KOPT-K1 (cell line): ENCODE results near the gene TRRAP.
"Not testable (repeated sequence)": the region's sequence is repeated elsewhere in the genome, so short reads cannot be mapped to it uniquely, and the experiment has no call there.

Experiments
- H3K27ac ChIP-seq: fragments of 200-600 bp; sonication (generic); 2 replicates; pipeline ENCODE4 v1.5.1; 2016; ENCODE audit warnings: antibody characterized with exemption, mild to moderate bottlenecking, low read depth, low read length; ENCODE audit not compliant: poor library complexity, severe bottlenecking
- H3K36me3 ChIP-seq: fragments of 200-600 bp; sonication (generic); 2 replicates; pipeline ENCODE4 v1.5.1; 2017; ENCODE audit warnings: antibody characterized with exemption, mild to moderate bottlenecking, low read length, moderate library complexity; ENCODE audit not compliant: insufficient read depth
- H3K9me3 ChIP-seq: fragments of 200-600 bp; sonication (generic); 2 replicates; pipeline ENCODE4 v1.5.1; 2017; ENCODE audit warnings: antibody characterized with exemption, low read length, mild to moderate bottlenecking; ENCODE audit not compliant: insufficient read depth, poor library complexity, severe bottlenecking

The TRRAP gene

DNA sequence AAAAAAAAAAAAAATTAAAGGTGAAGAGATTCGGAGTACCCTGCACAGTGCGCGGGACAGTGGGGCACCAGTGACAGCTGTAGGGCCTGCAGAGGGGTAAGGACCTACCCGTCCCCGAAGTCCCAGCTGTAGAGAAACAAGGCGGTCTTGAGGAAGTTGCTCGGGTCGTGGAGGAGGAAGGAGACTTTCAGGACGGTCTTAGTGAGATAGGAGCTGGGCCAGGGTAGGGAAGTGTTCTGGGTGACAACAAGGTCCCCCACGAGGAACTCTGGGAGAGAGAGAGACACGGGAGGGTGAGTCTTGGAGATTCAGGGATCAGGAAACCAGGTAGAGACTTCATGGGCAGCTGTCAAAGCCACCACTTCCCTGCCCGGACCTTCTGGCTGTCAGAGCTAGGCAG lies 18.3 kb upstream of the TRRAP start:
- Histone ChIP-seq H3K36me3 (no peaks in the 10 kb centered on the region), H3K27ac (no peak overlapping the region), H3K9me3 (no peaks in the 10 kb centered on the region)

DNA sequence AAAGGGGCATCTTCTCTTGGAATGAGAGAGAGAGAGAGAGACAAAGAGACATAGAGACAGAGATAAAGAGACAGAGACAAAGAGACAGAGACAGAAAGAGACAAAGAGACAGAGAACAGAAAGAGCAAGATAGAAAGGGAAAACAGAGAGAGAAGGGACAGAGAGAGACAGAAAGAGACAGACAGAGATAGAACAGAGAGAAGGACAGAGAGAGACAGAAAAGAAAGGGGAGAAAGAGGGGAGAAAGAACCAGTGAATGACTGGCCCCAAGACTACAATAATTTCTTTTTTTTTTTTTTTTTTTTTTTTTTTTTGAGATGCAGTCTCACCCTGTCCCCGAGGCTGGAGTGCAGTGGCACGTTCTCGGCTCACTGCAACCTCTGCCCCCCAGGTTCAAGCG lies 16.1 kb upstream of the TRRAP start:
- Histone ChIP-seq H3K36me3 (no peaks in the 10 kb centered on the region), H3K9me3 (no peaks in the 10 kb centered on the region), H3K27ac (no peak overlapping the region)

DNA sequence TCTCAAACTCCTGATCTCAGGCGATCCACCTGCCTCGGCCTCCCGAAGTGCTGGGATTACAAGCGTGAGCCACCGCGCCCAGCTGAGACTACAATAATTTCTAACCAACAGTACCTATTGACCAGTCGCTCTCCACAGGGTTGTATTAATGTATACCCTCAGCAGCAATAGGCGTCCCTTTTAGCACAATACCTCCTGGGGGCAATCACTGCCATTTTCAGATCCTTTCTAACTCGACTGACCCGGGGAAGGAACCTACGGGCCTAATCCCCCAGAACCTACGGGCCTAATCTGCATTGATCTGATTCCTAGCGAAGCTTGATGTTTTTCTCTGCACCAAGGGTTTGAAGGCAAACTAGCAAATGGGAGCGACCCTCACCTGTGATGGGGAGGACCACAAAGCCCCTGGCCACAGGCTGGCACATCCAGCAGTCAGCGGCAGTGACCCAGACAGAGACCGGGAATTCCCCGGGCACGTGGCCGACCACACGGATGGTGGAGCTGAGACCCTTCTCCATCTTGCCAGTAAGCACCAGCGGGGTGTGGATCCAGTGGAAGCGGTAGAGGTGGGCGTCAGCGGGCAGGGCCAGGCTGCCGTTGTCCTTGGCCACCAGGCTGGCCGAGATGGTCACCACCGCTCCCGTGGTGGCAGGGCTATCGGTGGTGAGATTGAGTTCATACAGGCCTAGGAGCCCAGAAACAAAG lies 15.5 kb upstream of the TRRAP start:
- H3K9me3 ChIP-seq = no peaks in the 10 kb centered on the region
- H3K36me3 ChIP-seq = no peaks in the 10 kb centered on the region
- H3K27ac ChIP-seq = no peak overlapping the region

DNA sequence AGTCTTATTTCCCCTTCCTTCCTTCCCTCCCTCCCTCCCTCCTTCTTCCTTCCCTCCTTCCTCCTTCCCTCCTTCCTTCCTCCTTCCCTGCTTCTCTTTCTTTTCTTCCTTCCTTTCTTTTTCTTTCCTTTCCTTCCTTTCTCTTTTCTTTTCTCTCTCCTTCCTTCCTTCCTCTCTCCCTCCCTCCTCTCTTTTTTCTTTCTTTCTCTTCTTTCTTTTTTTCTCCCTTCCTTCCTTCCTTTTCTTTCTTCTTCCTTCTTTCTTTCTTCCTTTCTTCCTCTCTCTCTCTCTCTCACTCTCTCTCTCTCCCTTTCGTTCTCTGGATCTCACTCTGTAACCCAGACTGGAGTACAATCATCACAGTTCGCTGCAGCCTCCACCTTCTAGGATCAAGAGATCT lies 14.7 kb upstream of the TRRAP start:
- Histone ChIP-seq H3K9me3 (no peaks in the 10 kb centered on the region), H3K27ac (no peak overlapping the region), H3K36me3 (no peaks in the 10 kb centered on the region)

DNA sequence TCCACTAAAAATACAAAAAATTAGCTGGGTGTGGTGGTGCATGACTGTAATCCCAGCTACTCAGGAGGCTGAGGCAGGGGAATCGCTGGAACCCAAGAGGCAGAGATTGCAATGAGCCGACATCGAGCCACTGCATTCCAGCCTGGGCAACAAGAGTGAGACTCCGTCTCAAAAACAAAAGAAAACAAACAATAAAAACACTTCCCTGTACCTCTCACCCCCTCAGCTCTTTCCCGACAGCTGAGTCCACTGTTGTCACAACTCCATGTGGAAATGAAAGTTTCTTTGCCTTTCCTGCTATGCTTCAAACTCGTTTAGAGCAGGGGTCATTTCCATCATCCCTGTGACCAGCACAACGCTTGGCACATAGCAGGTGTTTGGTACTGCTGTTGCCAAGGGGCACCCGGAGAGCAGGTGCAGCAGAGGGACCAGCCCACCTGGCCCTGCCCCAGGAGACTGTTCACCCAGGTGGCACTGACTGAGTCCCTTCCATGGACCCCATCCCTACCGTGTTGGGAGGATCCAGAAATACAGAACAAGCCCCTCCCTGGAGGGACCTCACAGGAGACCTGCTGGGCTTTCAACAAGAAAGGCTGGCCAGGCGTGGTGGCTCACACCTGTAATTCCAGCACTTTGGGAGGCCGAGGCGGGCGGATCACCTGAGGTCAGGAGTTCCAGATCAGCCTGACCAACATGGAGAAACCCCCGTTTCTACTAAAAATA lies 13.4 kb upstream of the TRRAP start:
- Histone ChIP-seq H3K36me3 (no peaks in the 10 kb centered on the region), H3K9me3 (no peaks in the 10 kb centered on the region), H3K27ac (no peak overlapping the region)

DNA sequence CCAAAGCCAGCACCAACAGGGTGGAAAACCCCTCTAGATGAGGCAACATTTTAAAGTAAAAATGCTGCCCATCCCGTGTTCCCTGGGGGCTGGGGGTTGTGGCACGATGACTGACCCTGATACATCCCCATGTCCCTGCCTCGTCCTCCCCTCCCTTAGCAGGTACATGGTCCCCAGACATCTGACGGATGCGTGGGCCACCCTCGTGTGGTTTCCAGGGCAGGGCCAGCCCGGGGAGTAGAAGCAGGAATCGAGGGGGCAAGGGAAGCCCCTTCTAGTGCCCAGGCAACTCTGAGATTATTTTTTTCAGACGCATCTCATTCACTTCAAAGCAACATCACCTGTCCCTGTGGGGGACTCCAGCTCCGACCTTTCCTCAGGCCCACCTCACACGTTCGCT lies 12.0 kb upstream of the TRRAP start:
- H3K36me3 ChIP-seq = no peaks in the 10 kb centered on the region
- no peak overlapping the region for H3K27ac ChIP-seq
- H3K9me3 ChIP-seq = no peaks in the 10 kb centered on the region

DNA sequence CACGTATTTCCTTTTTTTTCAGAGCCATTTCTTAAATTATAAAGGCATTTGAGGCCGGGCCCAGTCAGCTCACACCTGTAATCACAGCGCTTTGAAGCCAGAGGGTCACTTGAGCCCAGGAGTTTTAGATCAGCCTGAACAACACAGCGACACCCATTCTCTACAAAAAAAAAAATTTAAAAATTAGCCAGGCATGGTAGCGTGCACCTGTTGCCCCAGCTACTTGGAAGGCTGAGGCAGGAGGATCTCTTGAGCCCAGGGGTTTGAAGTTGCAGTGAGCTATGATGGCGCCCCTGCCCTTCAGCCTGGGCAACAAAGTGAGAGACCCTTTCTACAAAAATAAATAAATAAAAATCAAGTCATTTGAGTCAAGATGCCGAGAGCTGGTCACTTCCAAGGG lies 11.6 kb upstream of the TRRAP start:
- no peaks in the 10 kb centered on the region for H3K9me3 ChIP-seq
- no peaks in the 10 kb centered on the region for H3K36me3 ChIP-seq
- no peak overlapping the region for H3K27ac ChIP-seq

DNA sequence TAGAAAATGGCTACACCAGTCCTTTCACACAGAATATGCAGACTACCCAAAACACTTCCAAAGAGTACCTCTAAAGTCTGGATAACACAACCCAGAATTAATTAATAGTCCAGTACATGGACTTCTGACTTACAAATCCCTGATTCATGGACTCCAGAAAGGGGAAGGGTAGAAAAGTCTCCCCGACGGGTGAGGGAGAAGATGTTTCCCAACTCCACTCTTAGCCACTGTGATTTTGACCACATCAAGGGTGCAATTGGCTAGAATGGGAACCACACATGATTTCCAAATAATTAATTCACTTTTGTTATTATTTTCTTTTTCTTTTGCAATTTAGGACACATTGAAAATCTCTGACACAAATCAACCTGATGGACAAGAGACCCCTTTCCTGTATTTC lies 9.9 kb upstream of the TRRAP start:
- H3K9me3 ChIP-seq = no peaks in the 10 kb centered on the region

DNA sequence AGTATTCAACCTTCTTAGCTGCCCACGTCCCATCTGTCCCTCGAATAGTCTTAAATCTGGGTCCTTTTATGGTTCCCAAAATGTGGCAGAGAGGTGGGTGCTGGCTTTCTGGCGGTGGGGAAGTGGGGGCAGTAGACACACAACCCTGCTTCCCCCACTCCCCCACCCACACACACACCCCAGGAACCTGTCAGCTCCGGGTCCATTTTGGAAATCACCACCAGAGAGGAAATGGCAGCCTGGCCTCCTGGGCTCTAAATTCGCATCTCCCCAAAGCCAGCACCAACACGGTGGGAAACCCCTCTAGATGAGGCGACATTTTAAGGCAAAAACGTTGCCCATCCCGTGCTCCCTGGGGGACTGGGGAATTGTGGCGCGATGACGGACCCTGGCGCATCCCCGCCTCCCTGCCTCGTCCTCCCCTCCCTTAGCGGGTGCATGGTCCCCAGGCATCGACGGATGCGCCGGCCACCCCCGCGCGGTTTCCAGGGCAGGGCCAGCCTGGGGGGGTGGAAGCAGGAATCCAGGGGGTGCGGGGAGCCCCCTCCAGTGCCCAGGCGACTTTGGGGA lies 9.2 kb upstream of the TRRAP start:
- H3K9me3 ChIP-seq = no peaks in the 10 kb centered on the region
- no peaks in the 10 kb centered on the region for H3K36me3 ChIP-seq
- no peak overlapping the region for H3K27ac ChIP-seq

More for the DNA sequence above, 9.9 kb upstream of the TRRAP start:
- Histone ChIP-seq H3K36me3 (no peaks in the 10 kb centered on the region), H3K27ac (no peak overlapping the region)

DNA sequence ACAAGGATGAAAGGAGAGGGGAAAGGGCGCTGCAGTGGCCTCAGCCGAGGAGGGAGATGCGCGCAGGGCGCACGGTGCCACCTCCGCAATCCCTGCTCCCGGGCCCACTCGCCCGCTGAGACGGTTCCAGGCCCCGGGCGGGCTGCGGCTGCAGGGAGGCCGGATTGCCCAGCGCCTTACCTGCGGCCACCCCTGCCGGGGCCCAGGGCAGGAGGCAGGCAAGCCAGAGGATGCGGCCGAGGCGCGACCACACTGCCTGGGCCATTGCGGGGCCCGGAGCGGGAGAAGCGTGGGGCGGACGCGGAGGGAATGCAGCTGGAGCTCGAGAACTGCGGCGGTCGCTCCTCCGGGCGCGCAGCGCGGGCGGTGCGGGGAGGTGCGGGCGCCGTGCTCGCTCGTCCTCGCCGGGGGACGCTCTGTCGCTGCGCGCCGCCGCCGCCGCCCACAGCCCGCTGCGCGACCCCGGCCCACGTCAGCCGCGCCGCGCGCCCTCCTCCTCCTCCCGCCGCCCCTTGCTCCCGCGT lies 8.7 kb upstream of the TRRAP start, which contains the start of gene TMEM130:
Gene TMEM130, minus strand, starts transcription at position 418 of the 524 bp plus-strand sequence. Its CDS starts 153 bp downstream, at position 265.
- Histone ChIP-seq H3K9me3 (no peaks in the 10 kb centered on the region), H3K36me3 (no peaks in the 10 kb centered on the region), H3K27ac (no peak within 1 kb of the TSS)

DNA sequence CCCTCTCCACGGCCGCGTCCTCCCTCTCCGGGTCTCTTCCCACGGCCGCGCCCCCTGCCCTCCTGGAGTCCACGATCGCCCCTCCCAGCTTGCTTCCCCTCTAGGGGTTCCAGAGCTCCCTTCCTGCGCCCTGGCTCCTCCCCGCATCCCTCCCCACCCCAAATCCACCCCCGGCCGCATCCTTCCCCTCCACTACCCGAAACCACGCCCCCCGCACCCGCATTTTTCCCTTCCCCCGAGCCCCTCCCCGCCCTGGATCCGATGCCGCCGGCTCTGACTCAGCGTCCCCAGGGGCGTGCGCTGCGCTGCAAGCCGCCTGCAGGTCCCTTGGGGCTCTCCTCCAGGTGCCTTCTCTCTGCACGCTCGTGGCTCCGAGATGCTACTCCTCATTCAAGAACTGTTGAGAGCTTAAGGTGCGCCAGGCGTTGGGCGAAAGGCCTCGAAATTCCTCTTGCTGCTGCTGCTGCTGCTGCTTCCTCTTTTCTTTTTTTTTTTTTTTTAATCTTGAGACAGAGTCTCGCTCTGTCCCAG lies 8.1 kb upstream of the TRRAP start:
- Histone ChIP-seq H3K36me3 (no peaks in the 10 kb centered on the region), H3K9me3 (no peaks in the 10 kb centered on the region), H3K27ac (no peak overlapping the region)

DNA sequence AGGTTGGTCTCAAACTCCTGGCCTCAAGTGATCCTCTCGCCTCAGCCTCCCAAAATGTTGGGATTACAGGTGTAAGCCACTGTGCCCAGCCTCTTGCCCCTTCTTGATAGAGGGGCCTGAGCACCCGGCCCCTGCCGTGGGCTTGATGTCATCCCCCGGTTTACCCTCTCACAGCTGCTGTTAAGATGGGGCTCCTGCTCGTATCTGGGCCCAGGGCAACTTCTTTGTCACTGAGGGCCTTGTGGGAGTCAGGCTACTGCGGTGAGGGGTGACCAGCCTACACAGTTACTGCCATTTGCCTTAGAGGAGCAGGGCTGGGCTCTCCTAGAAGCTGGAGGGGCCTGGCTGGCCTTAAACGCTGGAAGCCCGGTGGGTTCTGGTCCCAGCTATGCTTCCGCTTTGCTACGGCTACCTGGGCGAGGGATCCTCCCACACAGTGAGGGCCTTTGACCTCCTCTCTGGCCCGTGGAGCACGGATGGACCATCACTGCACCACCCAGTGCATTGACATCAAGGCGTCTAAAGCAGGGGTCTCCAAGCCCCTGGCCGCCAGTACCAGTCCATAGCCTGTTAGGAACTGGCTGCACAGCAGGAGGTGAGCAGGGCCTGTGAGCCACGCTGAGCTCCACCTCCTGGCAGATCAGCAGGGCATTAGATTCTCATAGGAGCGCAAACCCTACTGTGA lies 7.4 kb upstream of the TRRAP start:
- H3K27ac ChIP-seq = no peak overlapping the region
- no peaks in the 10 kb centered on the region for H3K36me3 ChIP-seq
- no peaks in the 10 kb centered on the region for H3K9me3 ChIP-seq

DNA sequence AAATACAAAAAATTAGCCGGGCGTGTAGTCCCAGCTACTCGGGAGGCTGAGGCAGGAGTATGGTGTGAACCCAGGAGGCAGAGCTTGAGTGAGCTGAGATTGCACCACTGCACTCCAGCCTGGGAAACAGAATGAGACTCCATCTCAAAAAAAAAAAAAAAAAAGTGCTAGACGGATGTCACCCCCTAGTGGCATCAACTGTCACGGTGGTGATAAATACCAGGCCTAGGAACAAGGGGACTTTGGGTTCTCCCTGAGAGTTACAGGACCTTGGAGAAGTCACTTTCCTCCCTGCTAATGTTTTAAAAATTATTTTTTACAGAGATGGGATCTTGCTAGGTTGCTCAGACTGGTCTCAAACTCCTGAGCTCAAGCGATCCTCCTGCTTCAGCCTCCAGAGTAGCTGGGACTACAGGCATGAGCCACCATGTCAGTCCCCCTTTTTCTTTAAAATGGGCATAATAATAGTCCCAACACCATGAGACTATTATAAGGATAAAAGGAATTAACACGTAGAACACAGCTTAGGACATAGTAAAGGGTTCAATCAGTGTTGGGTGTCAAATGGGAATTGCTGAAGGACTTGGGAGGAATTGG lies 5.9 kb upstream of the TRRAP start:
- Histone ChIP-seq H3K36me3 (no peaks in the 10 kb centered on the region), H3K27ac (no peak overlapping the region), H3K9me3 (no peaks in the 10 kb centered on the region)

DNA sequence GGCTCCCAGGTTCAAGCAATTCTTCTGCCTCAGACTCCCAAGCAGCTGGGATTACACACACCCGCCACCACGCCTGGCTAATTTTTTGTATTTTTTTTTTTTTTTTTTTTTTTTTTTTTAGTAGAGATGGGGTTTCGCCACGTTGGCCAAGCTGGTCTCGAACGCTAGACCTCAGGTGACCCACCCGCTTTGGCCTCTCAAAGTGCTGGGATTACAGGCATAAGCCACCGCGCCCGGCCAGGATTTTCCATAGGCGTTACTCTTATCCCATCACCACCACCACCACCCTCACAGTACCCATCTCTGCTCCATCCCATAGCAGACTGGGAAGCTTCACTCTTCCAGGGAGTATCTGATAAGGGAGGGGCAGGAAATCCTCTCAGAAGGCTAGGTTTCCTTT lies 4.7 kb upstream of the TRRAP start:
- H3K9me3 ChIP-seq, H3K27ac ChIP-seq, H3K36me3 ChIP-seq: not testable (repeated sequence)
